MCF 10A (cell line): ENCODE results near the gene LYZ. TPM values are rescaled to one million over a fixed set of nuclear protein-coding genes. Genes with fewer than 3 reads are reported as not detected.

Experiments
- BruUV-seq: library from RNA; stranded (reverse); fragments of 400-500 nt; replicated peaks from 2 replicates; lab custom pipeline; 2021; lab: Mats Ljungman, UMichigan
- CTCF ChIA-PET: fragments of 300-600 bp; sonication (Branson Sonifier 250); formaldehyde crosslinking; extraction: SDS; loops from one replicate; lab custom pipeline; 2021; ENCODE audit warnings: antibody characterized with exemption, inconsistent platforms; lab: Yijun Ruan, JAX
- POLR2A ChIA-PET: fragments of 300-600, 350-650 bp; sonication (Branson Sonifier 250); formaldehyde crosslinking; extraction: SDS; loops from one replicate; lab custom pipeline; 2020; ENCODE audit warnings: antibody characterized with exemption, inconsistent platforms; lab: Yijun Ruan, JAX
- DNase-seq: peaks from one replicate; pipeline ENCODE4 v3.0.0-alpha.2; 2018; ENCODE audit not compliant: unreplicated experiment
- H3K27ac Mint-ChIP-seq: one replicate; pipeline ENCODE4 v1.8.0; 2022; ENCODE audit warnings: mild to moderate bottlenecking, low read depth, mixed read lengths; ENCODE audit not compliant: unreplicated experiment
- H3K27me3 Mint-ChIP-seq: one replicate; pipeline ENCODE4 v1.8.0; 2022; ENCODE audit warnings: mixed read lengths; ENCODE audit not compliant: insufficient read depth, unreplicated experiment
- H3K36me3 Mint-ChIP-seq: one replicate; pipeline ENCODE4 v1.8.0; 2022; ENCODE audit warnings: mild to moderate bottlenecking, moderate library complexity, mixed read lengths; ENCODE audit not compliant: insufficient read depth, unreplicated experiment
- H3K4me1 Mint-ChIP-seq: one replicate; pipeline ENCODE4 v1.8.0; 2022; ENCODE audit warnings: mixed read lengths; ENCODE audit not compliant: insufficient read depth, unreplicated experiment
- H3K4me3 Mint-ChIP-seq: one replicate; pipeline ENCODE4 v1.8.0; 2022; ENCODE audit warnings: mild to moderate bottlenecking, moderate library complexity, mixed read lengths; ENCODE audit not compliant: unreplicated experiment
- H3K9me3 Mint-ChIP-seq: one replicate; pipeline ENCODE4 v1.8.0; 2022; ENCODE audit warnings: mixed read lengths; ENCODE audit not compliant: unreplicated experiment
- CTCF ChIP-seq: fragments of 200-600 bp; IDR thresholded peaks from one replicate; pipeline ENCODE4 v1.8.0; 2022; ENCODE audit warnings: antibody characterized with exemption, mild to moderate bottlenecking; ENCODE audit not compliant: unreplicated experiment
- intact Hi-C: fragments of 100-400 bp; cut with micrococcal nuclease; formaldehyde crosslinking; loops from 2 replicates; pipeline ENCODE4 v1.14.1; 2022
- total RNA-seq: library from RNA; stranded (reverse); gene quantifications from 2 replicates; pipeline ENCODE4 v1.2.3, GENCODE V29; 2022

The LYZ gene
- total RNA-seq, 1 experiment from 2014 or later = not detected

GRCh38 chr12:69352904-69353303 is 4.7 kb downstream of the LYZ start:
- Mint-ChIP-seq H3K9me3 (no peaks in the 10 kb centered on the region), H3K4me1 (peaks cover 6% of the 10 kb centered on the region), H3K36me3 (no peaks in the 10 kb centered on the region), H3K27me3 (peaks cover 14% of the 10 kb centered on the region), H3K27ac (no peak overlapping the region), H3K4me3 (no peak overlapping the region)
- no TSS peak for BruUV-seq
- ChIA-PET POLR2A (interaction anchor here (0.7 kb wide), 1 partner anchor 92 kb away, joined by 3 read pairs; no protein-coding TSS in a partner anchor), CTCF (interaction anchor here (0.5 to 1.1 kb wide), 2 partner anchors 22 to 287 kb away, joined by 4 to 5 read pairs; no protein-coding TSS in a partner anchor)
- TF ChIP-seq CTCF = no peak
- DNase-seq = no peak
- intact Hi-C loops = loop anchor here (10.0 kb wide), 1 partner anchor 282 kb away; no protein-coding TSS in a partner anchor

DNA sequence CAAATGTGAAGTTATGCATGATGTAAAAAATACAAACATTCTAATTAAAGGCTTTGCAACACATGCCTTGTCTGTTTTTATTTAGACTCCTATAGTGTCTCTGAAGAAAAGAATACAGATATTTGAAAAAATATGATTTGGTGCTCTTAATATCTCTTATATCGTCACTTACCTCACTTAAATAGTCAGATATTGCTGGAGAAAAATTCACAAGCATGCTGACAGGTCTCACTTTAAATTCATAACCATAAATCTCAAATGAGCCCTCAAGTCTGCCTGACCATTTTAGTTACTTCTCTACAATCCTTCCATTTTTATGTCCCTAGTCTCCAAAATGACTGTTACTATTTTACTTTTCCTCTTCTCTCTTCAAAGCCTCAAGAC is 6.0 kb downstream of the LYZ start:
- Mint-ChIP-seq H3K27me3 (peaks cover 14% of the 10 kb centered on the region), H3K4me3 (no peak overlapping the region), H3K4me1 (peaks cover 11% of the 10 kb centered on the region), H3K27ac (no peak overlapping the region), H3K36me3 (no peaks in the 10 kb centered on the region), H3K9me3 (no peaks in the 10 kb centered on the region)
- no TSS peak for BruUV-seq
- POLR2A ChIA-PET = no interaction called here
- CTCF ChIA-PET = interaction anchor here (1.6 kb wide), 1 partner anchor 9 kb away, joined by 4 read pairs; no protein-coding TSS in a partner anchor
- intact Hi-C loops = loop anchor here (10.0 kb wide), 1 partner anchor 281 kb away; no protein-coding TSS in a partner anchor
- no peak for TF ChIP-seq CTCF
- DNase-seq = no peak

DNA sequence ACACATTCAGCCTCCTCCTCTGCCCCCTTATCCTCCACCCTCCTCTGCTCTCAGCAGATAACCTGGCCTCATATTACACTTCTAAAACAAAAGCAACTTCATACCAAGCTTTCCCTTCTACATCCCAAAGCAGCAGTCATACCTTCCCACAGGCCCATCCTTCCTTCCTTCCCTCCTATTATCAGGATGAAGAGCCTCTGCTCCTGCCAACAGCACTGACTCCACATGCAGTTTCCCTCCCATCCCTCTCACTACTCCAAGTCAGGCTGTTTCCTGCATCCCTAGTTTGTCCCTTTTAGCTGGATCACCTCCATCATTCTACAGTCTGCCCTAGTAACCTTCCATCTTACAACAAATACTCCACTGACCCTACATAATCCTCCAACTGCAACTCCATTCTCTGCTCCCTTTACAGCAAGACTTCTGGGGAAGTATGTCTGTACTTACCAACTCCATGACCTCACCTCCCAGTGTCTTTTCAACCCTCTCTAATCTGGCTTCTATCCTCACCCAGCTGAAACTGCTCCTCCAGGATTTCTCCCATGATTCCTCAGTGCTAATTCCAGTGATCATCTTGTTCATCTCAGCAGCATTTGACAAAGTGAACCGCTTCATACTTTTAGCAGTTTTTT is 6.5 kb downstream of the LYZ start:
- Mint-ChIP-seq H3K27ac (no peak overlapping the region), H3K4me1 (peaks cover 15% of the 10 kb centered on the region), H3K36me3 (no peaks in the 10 kb centered on the region), H3K27me3 (peaks cover 14% of the 10 kb centered on the region), H3K4me3 (no peak overlapping the region), H3K9me3 (no peaks in the 10 kb centered on the region)
- ChIA-PET CTCF (interaction anchor here (1.6 kb wide), 1 partner anchor 10 kb away, joined by 4 read pairs; no protein-coding TSS in a partner anchor), POLR2A (no interaction called here)
- no peak for TF ChIP-seq CTCF
- DNase-seq = no peak
- BruUV-seq = no TSS peak
- intact Hi-C loops = loop anchor here (5.0 to 10.0 kb wide), 2 partner anchors 280 to 1223 kb away; no protein-coding TSS in a partner anchor

GRCh38 chr12:69355363-69356028 is 7.3 kb downstream of the LYZ start:
- Mint-ChIP-seq H3K4me1 (peaks cover 15% of the 10 kb centered on the region), H3K27me3 (peaks cover 14% of the 10 kb centered on the region), H3K4me3 (no peak overlapping the region), H3K36me3 (no peaks in the 10 kb centered on the region), H3K9me3 (no peaks in the 10 kb centered on the region), H3K27ac (no peak overlapping the region)
- CTCF ChIA-PET = interaction anchor here (3.8 kb wide), 1 partner anchor 215 kb away, joined by 37 read pairs; no protein-coding TSS in a partner anchor
- TF ChIP-seq CTCF = no peak
- POLR2A ChIA-PET = no interaction called here
- DNase-seq = no peak
- intact Hi-C loops = loop anchor here (2.0 to 10.0 kb wide), 3 partner anchors 201 to 1222 kb away; no protein-coding TSS in a partner anchor
- BruUV-seq = no TSS peak
